ENCODE measurements around the gene QRFP.

GRCh38 chr9:130870491-130871381, 25.9 kb downstream of the QRFP start:
- TF ChIP-seq CTCF (IDR thresholded peaks at IDR 0.05) = no peak
- TF ChIP-seq POLR2A (IDR thresholded peaks at IDR 0.05) = no peak

Measured in right lobe of liver (tissue), 4 donors.